ENCODE data around the gene CFAP61.

GRCh38 chr20:20079102-20079784 is 26.9 kb downstream of the CFAP61 start:
- TF ChIP-seq CTCF (tag by site-specific recombination; IDR thresholded peaks at IDR 0.05), result no peak
- TF ChIP-seq ZBTB49 (tag by site-specific recombination; IDR thresholded peaks at IDR 0.05; ENCODE audit: low read depth), result no peak
- TF ChIP-seq ZNF350 (tag by site-specific recombination; IDR thresholded peaks at IDR 0.05), result no peak
- no peak for TF ChIP-seq HOXA7 (CRISPR knock-in tag; IDR thresholded peaks at IDR 0.05; ENCODE audit: borderline replicate concordance)
- no peak for TF ChIP-seq ZNF10 (tag by site-specific recombination; IDR thresholded peaks at IDR 0.05)
- no peak for TF ChIP-seq ZNF677 (tag by site-specific recombination; IDR thresholded peaks at IDR 0.05)
- no peak for TF ChIP-seq ZBTB48 (tag by site-specific recombination; IDR thresholded peaks at IDR 0.05)
- TF ChIP-seq ZNF768 (tag by site-specific recombination; IDR thresholded peaks at IDR 0.05), result no peak
- TF ChIP-seq ZNF274 (IDR thresholded peaks at IDR 0.05; ENCODE audit: low read length), result no peak
- no peak for TF ChIP-seq ZNF274 (tag by site-specific recombination; IDR thresholded peaks at IDR 0.05; ENCODE audit: borderline replicate concordance)
